ENCODE data around the gene ADCK2. TPM values are rescaled to one million over a fixed set of nuclear protein-coding genes. Genes with fewer than 3 reads are reported as not detected.

The ADCK2 gene
- total and polyA plus RNA-seq, 9 of the 15 experiments (the other 6 are each of a cell fraction or from before 2014, with no cell fraction given) = 0.08 to 14.3 (median 9.7) TPM

DNA sequence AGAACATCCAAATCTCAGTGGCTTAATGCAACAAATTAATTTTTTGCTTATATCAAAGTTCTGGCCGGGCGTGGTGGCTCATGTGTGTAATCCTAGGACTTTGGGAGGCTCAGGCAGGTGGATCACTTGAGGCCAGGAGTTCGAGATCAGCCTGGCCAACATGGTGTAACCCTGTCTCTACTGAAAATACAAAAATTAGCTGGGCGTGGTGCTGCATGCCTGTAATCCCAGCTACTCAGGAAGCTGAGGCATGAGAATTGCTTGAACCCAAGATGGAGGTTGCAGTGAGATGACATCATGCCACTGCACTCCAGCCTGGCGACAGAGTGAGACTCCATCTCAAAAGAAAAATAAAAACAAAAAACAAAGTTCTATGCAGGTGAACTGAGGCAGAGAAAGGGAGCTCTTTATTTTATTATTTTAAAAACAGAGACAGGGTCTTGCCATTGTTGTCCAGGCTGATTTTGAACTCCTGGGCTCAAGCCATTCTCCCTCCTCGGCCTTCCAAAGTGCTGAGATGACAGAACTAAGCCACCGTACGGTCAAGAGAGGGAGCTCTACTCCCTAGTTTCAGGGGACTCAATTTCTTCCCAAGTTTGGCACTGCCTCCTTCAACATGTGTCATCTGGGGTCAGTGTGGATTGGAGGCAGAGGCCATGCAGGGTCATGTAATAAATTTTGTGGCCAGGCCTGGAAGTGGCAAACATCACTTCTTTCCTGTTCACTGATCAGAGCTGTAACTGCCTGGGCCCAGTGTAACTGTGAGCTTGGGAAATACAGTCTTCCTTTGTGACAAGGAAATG is 2.4 kb downstream of the ADCK2 start (continued):
- TF ChIP-seq ATF4 (CRISPR knock-in tag; IDR thresholded peaks at IDR 0.05) = peak; percentile 54; the same call in 1 of the 2 replicates
- no peak for TF ChIP-seq HES1 (IDR thresholded peaks at IDR 0.05; ENCODE audit: low read depth)
- TF ChIP-seq FOXP4 (CRISPR knock-in tag; IDR thresholded peaks at IDR 0.05; ENCODE audit: borderline replicate concordance) = no peak
- TF ChIP-seq, protein P1, sequence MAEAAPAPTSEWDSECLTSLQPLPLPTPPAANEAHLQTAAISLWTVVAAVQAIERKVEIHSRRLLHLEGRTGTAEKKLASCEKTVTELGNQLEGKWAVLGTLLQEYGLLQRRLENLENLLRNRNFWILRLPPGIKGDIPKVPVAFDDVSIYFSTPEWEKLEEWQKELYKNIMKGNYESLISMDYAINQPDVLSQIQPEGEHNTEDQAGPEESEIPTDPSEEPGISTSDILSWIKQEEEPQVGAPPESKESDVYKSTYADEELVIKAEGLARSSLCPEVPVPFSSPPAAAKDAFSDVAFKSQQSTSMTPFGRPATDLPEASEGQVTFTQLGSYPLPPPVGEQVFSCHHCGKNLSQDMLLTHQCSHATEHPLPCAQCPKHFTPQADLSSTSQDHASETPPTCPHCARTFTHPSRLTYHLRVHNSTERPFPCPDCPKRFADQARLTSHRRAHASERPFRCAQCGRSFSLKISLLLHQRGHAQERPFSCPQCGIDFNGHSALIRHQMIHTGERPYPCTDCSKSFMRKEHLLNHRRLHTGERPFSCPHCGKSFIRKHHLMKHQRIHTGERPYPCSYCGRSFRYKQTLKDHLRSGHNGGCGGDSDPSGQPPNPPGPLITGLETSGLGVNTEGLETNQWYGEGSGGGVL (CRISPR knock-in tag; IDR thresholded peaks at IDR 0.05) = no peak
- no peak for TF ChIP-seq NR2C2 (CRISPR knock-in tag; IDR thresholded peaks at IDR 0.05)
- TF ChIP-seq NR2C2 (tag; IDR thresholded peaks at IDR 0.05) = peak; percentile 85
- TF ChIP-seq NCOA4 (IDR thresholded peaks at IDR 0.05; ENCODE audit: partially characterized antibody) = no peak
- peak; percentile 74 for TF ChIP-seq DEAF1 (CRISPR knock-in tag; IDR thresholded peaks at IDR 0.05)
- TF ChIP-seq TRIM24 (IDR thresholded peaks at IDR 0.05) = 0 out of 4 replicates have a peak, but pooled peaks of 1 of the 2 experiments have one; percentile 0
- TF ChIP-seq MEF2D (tag; conservative IDR thresholded peaks at IDR 0.05; ENCODE audit: low read depth) = 0 out of 2 replicates have a peak, but pooled peaks have one; percentile 26
- TF ChIP-seq EP400 (IDR thresholded peaks at IDR 0.05) = peak; percentile 53
- TF ChIP-seq GATAD2B (IDR thresholded peaks at IDR 0.05; ENCODE audit: borderline replicate concordance) = no peak
- peak in 1 of 2 experiments; percentile 46; a peak in 1 of 4 replicates for TF ChIP-seq MAZ (CRISPR knock-in tag; conservative IDR thresholded peaks at IDR 0.05 in 1 of 2, IDR thresholded peaks at IDR 0.05 in 1 of 2)
- TF ChIP-seq CEBPG (CRISPR knock-in tag; IDR thresholded peaks at IDR 0.05) = peak; percentile 85
- peak in 1 of 2 experiments; percentile 89; a peak in 2 of 4 replicates for TF ChIP-seq CEBPG (tag; conservative IDR thresholded peaks at IDR 0.05 in 1 of 2, IDR thresholded peaks at IDR 0.05 in 1 of 2)
- peak; percentile 45 for TF ChIP-seq FOSL1 (tag; conservative IDR thresholded peaks at IDR 0.05)
- no peak for TF ChIP-seq CBFA2T2 (conservative IDR thresholded peaks at IDR 0.05)
- peak; percentile 54; the same call in 1 of the 2 replicates for TF ChIP-seq SMC3 (conservative IDR thresholded peaks at IDR 0.05; ENCODE audit: insufficient read depth, low read depth, low read length)
